HL-60 (cell line): ENCODE data around the gene GRP.

Experiments
- DNase-seq, 2 experiments: peaks; one replicate each; pipeline ENCODE4 v3.0.0-alpha.2; 2010 to 2020; ENCODE audit warnings: low read depth in 1 of 2, low spot score in 1 of 2
- H3K27ac ChIP-seq: fragments of 250-450 bp; sonication (Bioruptor Pico); replicated peaks from 2 replicates; pipeline ENCODE4 v1.5.1; 2020; ENCODE audit warnings: mild to moderate bottlenecking, moderate library complexity
- H3K27me3 ChIP-seq: fragments of 250-450 bp; sonication (Bioruptor Pico); 2 replicates; pipeline ENCODE4 v1.5.1; 2021; ENCODE audit warnings: mild to moderate bottlenecking, moderate library complexity; ENCODE audit not compliant: insufficient read depth, poor library complexity, severe bottlenecking
- H3K4me3 ChIP-seq: replicated peaks from 2 replicates; pipeline ENCODE4 v1.5.1; 2011; ENCODE audit warnings: mild to moderate bottlenecking, control low read depth, low read length; ENCODE audit not compliant: insufficient read depth
- CTCF ChIP-seq: IDR thresholded peaks from one replicate; pipeline ENCODE4 v1.5.1; 2011; ENCODE audit warnings: low read length, control low read depth, inconsistent platforms; ENCODE audit not compliant: insufficient read depth
- GABPA ChIP-seq: IDR thresholded peaks from 2 replicates; pipeline ENCODE4 v1.6.1; 2012; ENCODE audit warnings: low read depth
- POLR2AphosphoS5 ChIP-seq: IDR thresholded peaks from 2 replicates; pipeline ENCODE4 v1.6.1; 2012; ENCODE audit warnings: low read depth
- SPI1 ChIP-seq: IDR thresholded peaks from 2 replicates; pipeline ENCODE4 v1.6.1; 2012; ENCODE audit warnings: low read depth, mild to moderate bottlenecking, borderline replicate concordance
- TF ChIP-seq, protein P1 (sequence below): IDR thresholded peaks from 2 replicates; pipeline ENCODE4 v1.6.1; 2012; ENCODE audit warnings: low read depth; ENCODE audit not compliant: insufficient replicate concordance

The GRP gene

DNA sequence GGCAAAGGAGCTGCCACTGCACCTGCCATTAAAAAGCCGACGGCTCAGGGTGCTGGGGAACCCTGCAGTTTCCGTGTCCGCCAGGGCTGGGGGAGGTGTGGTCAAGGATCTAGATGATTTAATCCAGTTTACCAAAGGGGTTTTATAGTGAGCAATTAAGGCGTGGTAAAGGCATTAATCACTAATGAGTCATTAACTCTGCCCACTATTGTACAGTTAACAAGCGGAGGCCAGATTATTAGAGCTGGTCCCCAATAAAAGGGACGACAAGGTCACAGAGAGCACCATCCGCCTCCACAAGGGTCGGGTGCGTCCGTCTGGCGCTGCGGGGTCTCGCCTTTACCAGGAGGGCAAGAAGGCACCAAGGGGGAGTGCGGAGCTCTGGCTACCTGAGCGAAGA lies 43.7 kb downstream of the GRP start:
- H3K27ac ChIP-seq, result no peak overlapping the region
- DNase-seq, result no peak
- peaks cover 57% of the 10 kb centered on the region for H3K27me3 ChIP-seq
- TF ChIP-seq POLR2AphosphoS5 (no peak), SPI1 (no peak), CTCF (no peak), GABPA (no peak)
- TF ChIP-seq, protein P1, sequence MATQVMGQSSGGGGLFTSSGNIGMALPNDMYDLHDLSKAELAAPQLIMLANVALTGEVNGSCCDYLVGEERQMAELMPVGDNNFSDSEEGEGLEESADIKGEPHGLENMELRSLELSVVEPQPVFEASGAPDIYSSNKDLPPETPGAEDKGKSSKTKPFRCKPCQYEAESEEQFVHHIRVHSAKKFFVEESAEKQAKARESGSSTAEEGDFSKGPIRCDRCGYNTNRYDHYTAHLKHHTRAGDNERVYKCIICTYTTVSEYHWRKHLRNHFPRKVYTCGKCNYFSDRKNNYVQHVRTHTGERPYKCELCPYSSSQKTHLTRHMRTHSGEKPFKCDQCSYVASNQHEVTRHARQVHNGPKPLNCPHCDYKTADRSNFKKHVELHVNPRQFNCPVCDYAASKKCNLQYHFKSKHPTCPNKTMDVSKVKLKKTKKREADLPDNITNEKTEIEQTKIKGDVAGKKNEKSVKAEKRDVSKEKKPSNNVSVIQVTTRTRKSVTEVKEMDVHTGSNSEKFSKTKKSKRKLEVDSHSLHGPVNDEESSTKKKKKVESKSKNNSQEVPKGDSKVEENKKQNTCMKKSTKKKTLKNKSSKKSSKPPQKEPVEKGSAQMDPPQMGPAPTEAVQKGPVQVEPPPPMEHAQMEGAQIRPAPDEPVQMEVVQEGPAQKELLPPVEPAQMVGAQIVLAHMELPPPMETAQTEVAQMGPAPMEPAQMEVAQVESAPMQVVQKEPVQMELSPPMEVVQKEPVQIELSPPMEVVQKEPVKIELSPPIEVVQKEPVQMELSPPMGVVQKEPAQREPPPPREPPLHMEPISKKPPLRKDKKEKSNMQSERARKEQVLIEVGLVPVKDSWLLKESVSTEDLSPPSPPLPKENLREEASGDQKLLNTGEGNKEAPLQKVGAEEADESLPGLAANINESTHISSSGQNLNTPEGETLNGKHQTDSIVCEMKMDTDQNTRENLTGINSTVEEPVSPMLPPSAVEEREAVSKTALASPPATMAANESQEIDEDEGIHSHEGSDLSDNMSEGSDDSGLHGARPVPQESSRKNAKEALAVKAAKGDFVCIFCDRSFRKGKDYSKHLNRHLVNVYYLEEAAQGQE, result no peak
- no peak overlapping the region for H3K4me3 ChIP-seq

GRCh38 chr18:59264121-59264571 lies 44.2 kb downstream of the GRP start:
- no peak for DNase-seq
- no peak overlapping the region for H3K4me3 ChIP-seq
- H3K27me3 ChIP-seq, result peaks cover 60% of the 10 kb centered on the region

GRCh38 chr18:59264651-59265245 lies 44.8 kb downstream of the GRP start:
- H3K27me3 ChIP-seq, result peaks cover 66% of the 10 kb centered on the region
- no peak overlapping the region for H3K27ac ChIP-seq
- TF ChIP-seq POLR2AphosphoS5, result no peak
- TF ChIP-seq, protein P1, result no peak
- no peak for TF ChIP-seq CTCF
- no peak for TF ChIP-seq GABPA
- no peak for TF ChIP-seq SPI1
- no peak overlapping the region for H3K4me3 ChIP-seq
- no peak for DNase-seq

More at GRCh38 chr18:59264121-59264571, 44.2 kb downstream of the GRP start:
- no peak overlapping the region for H3K27ac ChIP-seq
- TF ChIP-seq CTCF, result no peak
- no peak for TF ChIP-seq SPI1
